ENCODE data around the gene EOLA2. TPM values are rescaled to one million over a fixed set of nuclear protein-coding genes. Genes with fewer than 3 reads are reported as not detected.
"Not testable (repeated sequence)": the region's sequence is repeated elsewhere in the genome, so short reads cannot be mapped to it uniquely, and the experiment has no call there.

EOLA2 gene
- total RNA-seq, 2 donors from 2014 or later, result 63.9 to 68.5 TPM

DNA sequence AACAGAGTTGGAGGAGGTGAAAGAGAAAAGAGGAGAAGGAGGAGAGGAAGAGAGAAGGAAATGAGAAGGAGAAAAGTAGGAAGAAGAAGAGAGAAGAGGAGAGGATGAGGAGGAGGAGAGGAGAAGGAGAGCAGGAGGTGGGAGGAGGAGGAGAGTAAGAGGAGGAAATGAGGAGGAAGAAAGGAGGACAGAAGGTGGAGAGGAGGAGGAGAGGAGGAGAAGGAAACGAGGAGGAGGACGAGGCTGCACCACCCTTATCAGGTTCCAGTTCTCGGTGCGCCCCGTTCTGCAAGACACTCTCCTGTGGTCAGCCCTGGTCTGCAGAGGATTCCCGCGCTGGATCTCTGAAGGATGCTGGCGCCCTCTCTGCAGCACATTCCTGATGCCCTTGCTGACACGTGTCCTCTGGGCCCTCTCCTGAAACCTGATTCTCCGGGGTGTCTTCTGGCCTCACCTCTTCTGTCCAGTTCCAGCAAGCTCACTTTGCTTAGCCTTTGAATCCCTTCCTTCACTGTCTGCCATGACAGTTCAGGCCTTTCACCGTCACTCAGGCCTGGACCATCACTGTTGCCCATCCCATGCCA is 6.9 kb upstream of the EOLA2 start:
- H3K9me3 ChIP-seq (ENCODE audit: control insufficient read depth, low read length, poor library complexity, severe bottlenecking); H3K4me1 Mint-ChIP-seq; H3K27me3 Mint-ChIP-seq; H3K36me3 Mint-ChIP-seq (ENCODE audit: low read depth); H3K27ac Mint-ChIP-seq; ATAC-seq; DNase-seq: not testable (repeated sequence)
- H3K4me3 Mint-ChIP-seq, result peak overlapping the region; percentile 31

GRCh38 chrX:149940674-149941024 is 2.4 kb upstream of the EOLA2 start:
- not testable (repeated sequence) for DNase-seq; H3K9me3 ChIP-seq (ENCODE audit: control insufficient read depth, low read length, poor library complexity, severe bottlenecking); ATAC-seq; H3K4me1 Mint-ChIP-seq; H3K36me3 Mint-ChIP-seq (ENCODE audit: low read depth); H3K27me3 Mint-ChIP-seq
- peak overlapping the region; percentile 67 for H3K27ac Mint-ChIP-seq
- H3K4me3 Mint-ChIP-seq, result peak overlapping the region; percentile 94

DNA sequence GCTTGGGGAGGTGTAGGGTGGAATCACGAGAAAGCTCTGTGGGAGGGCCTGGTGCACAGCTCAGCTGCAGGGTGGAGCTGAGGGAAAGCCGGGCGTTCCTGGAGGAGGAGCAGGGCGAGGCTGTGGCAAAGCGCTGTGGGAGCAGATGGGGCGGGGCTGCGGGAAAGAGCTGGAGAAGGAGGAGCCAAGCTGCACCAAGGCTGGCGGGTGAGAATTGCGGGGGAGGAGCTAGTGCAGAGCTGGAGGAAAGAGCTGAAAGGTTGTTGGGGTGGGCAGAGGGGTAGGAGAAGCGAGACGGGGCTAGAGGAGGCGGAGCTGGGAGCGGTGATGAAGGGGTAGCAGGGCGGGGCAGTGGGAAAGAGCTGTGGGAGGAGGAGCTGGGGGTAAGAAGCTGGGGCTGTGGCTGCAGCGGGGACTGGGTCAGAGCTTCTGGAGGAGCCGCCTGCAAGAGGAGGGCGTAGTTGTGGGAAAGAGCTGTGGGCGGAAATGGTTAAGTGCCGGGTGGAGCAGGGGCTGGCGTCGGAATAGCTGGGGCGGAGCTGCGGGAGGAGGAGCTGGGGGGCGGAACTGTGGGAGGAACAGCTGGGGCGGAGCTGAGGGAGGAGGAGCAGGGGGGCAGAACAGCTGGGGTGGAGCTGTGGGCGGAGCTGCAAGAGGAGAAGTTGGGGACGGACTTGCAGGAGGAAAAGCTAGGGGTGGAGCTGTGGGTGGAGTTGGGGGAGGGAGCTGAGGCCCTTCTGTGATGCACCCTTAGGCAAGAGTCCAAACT is 1.8 kb upstream of the EOLA2 start:
- Mint-ChIP-seq H3K4me1 (peaks cover 2% of the 10 kb centered on the region), H3K4me3 (peak overlapping the region; percentile 94), H3K36me3 (ENCODE audit: low read depth) (no peaks in the 10 kb centered on the region), H3K27ac (peak overlapping the region; percentile 67), H3K27me3 (no peaks in the 10 kb centered on the region)
- DNase-seq, result peak; percentile 77 to 88 (median 77)
- H3K9me3 ChIP-seq (ENCODE audit: control insufficient read depth, low read length, poor library complexity, severe bottlenecking), result no peaks in the 10 kb centered on the region
- ATAC-seq, result peak; percentile 55

- H3K27me3 Mint-ChIP-seq, result no peaks in the 10 kb centered on the region
- DNase-seq (no peak), ATAC-seq (peak; percentile 43)
- peak overlapping the region; percentile 67 for H3K27ac Mint-ChIP-seq
- no peaks in the 10 kb centered on the region for H3K9me3 ChIP-seq (ENCODE audit: control insufficient read depth, low read length, poor library complexity, severe bottlenecking)
- H3K4me3 Mint-ChIP-seq, result peak overlapping the region; percentile 94
- H3K4me1 Mint-ChIP-seq, result peaks cover 2% of the 10 kb centered on the region
- H3K36me3 Mint-ChIP-seq (ENCODE audit: low read depth), result no peaks in the 10 kb centered on the region
These were observed 1.3 kb upstream of the EOLA2 start for GRCh38 chrX:149939655-149939904.

DNA sequence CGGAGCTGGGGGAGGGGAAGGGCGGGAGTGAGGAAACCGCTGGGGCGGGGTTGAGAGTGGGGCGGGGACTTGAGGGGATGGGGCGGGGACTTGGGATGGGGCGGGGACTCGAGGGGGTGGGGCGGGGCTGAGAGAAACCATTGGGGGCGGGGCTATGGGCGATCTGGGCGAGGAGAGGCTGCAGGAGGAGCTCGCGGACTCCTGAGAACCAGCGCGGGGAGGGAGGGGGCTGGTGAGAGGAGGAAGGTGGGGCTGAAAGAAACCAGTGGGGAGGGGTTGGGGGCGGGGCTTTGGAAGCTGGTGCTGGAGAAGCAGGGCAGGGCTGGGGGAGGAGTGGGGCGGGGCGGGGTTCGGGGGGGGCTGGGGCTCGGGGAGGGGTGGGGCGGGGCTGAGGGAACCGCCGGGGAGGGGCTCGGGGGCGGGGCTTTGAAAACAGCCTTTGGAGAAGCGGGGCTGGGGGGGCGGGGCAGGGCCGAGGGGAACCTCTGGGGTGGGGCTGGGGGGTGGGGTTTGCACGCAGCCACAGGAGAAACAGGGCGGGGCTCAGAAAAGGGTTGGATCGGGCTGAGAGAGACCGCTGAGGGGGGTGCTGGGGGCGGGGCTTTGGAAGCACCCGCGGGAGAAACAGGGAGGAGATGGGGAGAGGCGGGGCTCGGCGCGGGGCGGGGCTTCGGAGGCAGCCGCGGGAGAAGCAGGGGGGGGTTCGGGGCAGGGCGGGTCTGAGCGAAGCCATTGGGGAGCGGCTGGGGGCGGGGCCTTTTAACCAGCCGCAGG is 777 bp upstream of the EOLA2 start:
- H3K36me3 Mint-ChIP-seq (ENCODE audit: low read depth), result no peaks in the 10 kb centered on the region
- peaks cover 2% of the 10 kb centered on the region for H3K4me1 Mint-ChIP-seq
- ATAC-seq, result peak; percentile 17
- no peak overlapping the region for H3K27ac Mint-ChIP-seq
- H3K27me3 Mint-ChIP-seq, result no peaks in the 10 kb centered on the region
- H3K9me3 ChIP-seq (ENCODE audit: control insufficient read depth, low read length, poor library complexity, severe bottlenecking), result no peaks in the 10 kb centered on the region
- peak; percentile 73 to 88 (median 81) for DNase-seq
- H3K4me3 Mint-ChIP-seq, result peak overlapping the region; percentile 94

- H3K9me3 ChIP-seq (ENCODE audit: control insufficient read depth, low read length, poor library complexity, severe bottlenecking), result no peaks in the 10 kb centered on the region
- peak; percentile 8 to 14 (median 11) for DNase-seq
- Mint-ChIP-seq H3K36me3 (ENCODE audit: low read depth) (no peaks in the 10 kb centered on the region), H3K4me1 (no peaks in the 10 kb centered on the region), H3K4me3 (peak overlapping the region; percentile 86), H3K27me3 (no peaks in the 10 kb centered on the region), H3K27ac (peak overlapping the region; percentile 57)
- ATAC-seq, result no peak
These were observed 342 bp downstream of the EOLA2 start for GRCh38 chrX:149937871-149938426.

- H3K9me3 ChIP-seq (ENCODE audit: control insufficient read depth, low read length, poor library complexity, severe bottlenecking); H3K36me3 Mint-ChIP-seq (ENCODE audit: low read depth); DNase-seq; H3K4me1 Mint-ChIP-seq; ATAC-seq; H3K27me3 Mint-ChIP-seq: not testable (repeated sequence)
- Mint-ChIP-seq H3K4me3 (peak overlapping the region; percentile 86), H3K27ac (peak overlapping the region; percentile 57)
These were observed 963 bp downstream of the EOLA2 start for GRCh38 chrX:149937328-149937727.

GRCh38 chrX:149933547-149933946 is 4.7 kb downstream of the EOLA2 start:
- not testable (repeated sequence) for H3K36me3 Mint-ChIP-seq (ENCODE audit: low read depth); H3K4me1 Mint-ChIP-seq; DNase-seq; ATAC-seq; H3K9me3 ChIP-seq (ENCODE audit: control insufficient read depth, low read length, poor library complexity, severe bottlenecking); H3K4me3 Mint-ChIP-seq; H3K27ac Mint-ChIP-seq; H3K27me3 Mint-ChIP-seq

GRCh38 chrX:149932970-149933369 is 5.3 kb downstream of the EOLA2 start:
- not testable (repeated sequence) for ATAC-seq; H3K36me3 Mint-ChIP-seq (ENCODE audit: low read depth); H3K4me3 Mint-ChIP-seq; H3K27ac Mint-ChIP-seq; H3K9me3 ChIP-seq (ENCODE audit: control insufficient read depth, low read length, poor library complexity, severe bottlenecking); H3K4me1 Mint-ChIP-seq; DNase-seq; H3K27me3 Mint-ChIP-seq

GRCh38 chrX:149932150-149932549 is 6.1 kb downstream of the EOLA2 start:
- H3K4me1 Mint-ChIP-seq; H3K27me3 Mint-ChIP-seq; DNase-seq; H3K4me3 Mint-ChIP-seq; ATAC-seq; H3K9me3 ChIP-seq (ENCODE audit: control insufficient read depth, low read length, poor library complexity, severe bottlenecking); H3K36me3 Mint-ChIP-seq (ENCODE audit: low read depth); H3K27ac Mint-ChIP-seq: not testable (repeated sequence)

DNA sequence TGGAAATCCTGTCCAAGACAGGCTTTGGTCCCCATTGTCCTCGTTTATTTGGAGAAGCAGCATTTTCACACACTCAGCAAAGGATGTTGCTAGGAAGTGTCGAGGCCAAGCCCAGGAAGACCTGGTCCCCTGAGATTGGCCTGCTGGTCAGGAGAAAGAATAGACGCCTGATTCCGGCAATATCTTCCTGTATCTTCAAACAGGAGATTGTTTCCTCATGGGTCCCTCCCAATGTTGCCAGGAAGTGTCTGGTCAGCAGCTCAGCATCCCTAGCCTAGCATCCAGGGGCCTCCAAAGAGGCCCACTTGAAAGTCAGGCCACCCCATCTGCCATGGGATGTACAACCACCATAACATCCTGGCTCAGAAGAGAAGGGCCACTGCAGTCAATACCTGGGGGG is 6.9 kb downstream of the EOLA2 start:
- H3K36me3 Mint-ChIP-seq (ENCODE audit: low read depth); H3K27ac Mint-ChIP-seq; H3K27me3 Mint-ChIP-seq; H3K4me1 Mint-ChIP-seq; ATAC-seq; H3K9me3 ChIP-seq (ENCODE audit: control insufficient read depth, low read length, poor library complexity, severe bottlenecking); DNase-seq; H3K4me3 Mint-ChIP-seq: not testable (repeated sequence)

DNA sequence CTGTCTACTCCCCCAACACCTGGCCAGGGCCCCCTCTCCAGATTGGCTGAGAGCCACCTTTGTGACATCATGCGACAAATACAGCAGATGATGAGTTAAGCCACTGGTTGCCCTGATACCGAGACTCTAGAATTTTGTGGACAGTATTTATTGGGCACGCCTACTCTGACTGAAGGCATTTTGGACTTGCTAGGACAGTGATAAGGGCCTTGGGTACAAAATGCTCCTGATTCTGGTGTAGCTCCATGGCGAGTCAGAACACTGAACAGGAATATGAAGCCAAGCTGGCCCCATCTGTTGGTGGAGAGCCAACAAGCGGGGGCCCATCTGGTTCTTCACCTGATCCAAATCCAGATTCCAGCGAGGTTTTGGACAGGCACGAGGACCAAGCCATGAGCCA is 8.9 kb downstream of the EOLA2 start, which contains the start of gene HSFX4:
TSS of gene HSFX4 (plus strand) at position 174 of the 400 bp plus-strand sequence. CDS start at position 246, 72 bp downstream.
- not testable (repeated sequence) for H3K27ac Mint-ChIP-seq; DNase-seq; H3K4me1 Mint-ChIP-seq; H3K27me3 Mint-ChIP-seq; H3K36me3 Mint-ChIP-seq (ENCODE audit: low read depth); ATAC-seq; H3K4me3 Mint-ChIP-seq; H3K9me3 ChIP-seq (ENCODE audit: control insufficient read depth, low read length, poor library complexity, severe bottlenecking)

- not testable (repeated sequence) for H3K4me3 Mint-ChIP-seq; H3K4me1 Mint-ChIP-seq; H3K27me3 Mint-ChIP-seq; H3K27ac Mint-ChIP-seq; H3K36me3 Mint-ChIP-seq (ENCODE audit: low read depth); DNase-seq; H3K9me3 ChIP-seq (ENCODE audit: control insufficient read depth, low read length, poor library complexity, severe bottlenecking); ATAC-seq
These were observed 9.7 kb downstream of the EOLA2 start for GRCh38 chrX:149928635-149929034.

Data from T-helper 17 cell (primary cell).